HG02943 (cell line): Measurements from ENCODE around the gene TLK2.
"Not testable (repeated sequence)": the region's sequence is repeated elsewhere in the genome, so short reads cannot be mapped to it uniquely, and the experiment has no call there.

Source experiments
- ATAC-seq: cut with Tn5 transposase; IDR thresholded peaks from one replicate; pipeline ENCODE4 v1.9.1; 2021; ENCODE audit warnings: mild to moderate bottlenecking, low read depth, moderate library complexity; ENCODE audit not compliant: unreplicated experiment

The TLK2 gene

DNA sequence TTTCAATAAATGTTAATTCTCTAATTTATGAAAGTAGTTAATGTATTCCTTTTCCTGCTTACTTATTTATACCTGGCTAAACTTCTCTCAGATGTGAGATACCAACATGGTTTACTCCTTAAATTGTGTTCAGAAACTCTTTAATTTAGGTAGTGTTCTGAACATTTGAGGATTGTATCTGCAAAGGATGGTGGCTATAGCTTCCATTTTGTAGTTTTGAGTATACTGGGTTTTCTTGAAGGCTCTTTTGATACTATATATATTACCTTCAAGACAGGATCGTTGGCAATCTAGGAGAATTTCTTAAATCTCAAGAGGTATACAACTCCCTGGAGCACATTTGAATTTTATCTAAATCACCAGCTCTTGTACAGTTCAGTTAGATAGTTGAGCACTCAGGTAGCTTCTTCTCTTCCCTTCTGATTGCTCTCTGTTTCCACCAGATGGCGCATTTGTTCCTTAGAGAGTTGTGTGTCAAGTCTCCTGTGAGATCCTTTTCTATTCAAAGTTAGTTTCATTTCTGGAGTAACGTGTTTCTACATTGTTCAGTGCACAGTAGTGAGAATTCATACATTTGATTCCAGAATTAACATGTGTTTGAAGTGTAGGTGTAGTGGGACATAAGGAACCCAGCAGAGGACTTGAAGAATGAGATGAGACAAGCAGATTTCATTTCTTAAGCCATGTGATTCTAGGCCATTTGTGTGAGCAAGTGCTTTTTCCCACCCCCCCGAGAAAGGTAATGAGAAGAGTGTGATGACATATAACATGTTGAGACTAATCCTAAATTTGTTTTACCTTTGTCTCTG lies 74.4 kb downstream of the TLK2 start:
- not testable (repeated sequence) for ATAC-seq

DNA sequence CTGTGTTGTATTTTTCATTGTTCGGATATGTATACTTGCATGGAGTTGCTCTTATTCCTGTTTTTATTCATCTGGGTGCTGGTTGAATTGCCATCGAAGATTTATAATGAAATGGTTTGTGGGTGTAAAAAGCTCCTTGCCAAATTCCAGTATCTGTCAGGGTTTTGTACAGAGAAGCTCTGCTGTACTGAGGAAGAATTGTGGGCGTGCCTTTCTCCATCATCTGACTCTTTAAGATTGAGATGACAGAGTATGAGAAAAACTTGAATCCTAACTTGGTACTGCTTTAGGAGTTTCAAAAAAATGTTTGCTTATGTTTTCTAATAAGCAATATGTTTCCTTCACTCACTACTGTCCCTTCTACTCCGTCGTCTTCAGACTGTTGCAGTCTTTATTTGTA lies 78.9 kb downstream of the TLK2 start:
- not testable (repeated sequence) for ATAC-seq

DNA sequence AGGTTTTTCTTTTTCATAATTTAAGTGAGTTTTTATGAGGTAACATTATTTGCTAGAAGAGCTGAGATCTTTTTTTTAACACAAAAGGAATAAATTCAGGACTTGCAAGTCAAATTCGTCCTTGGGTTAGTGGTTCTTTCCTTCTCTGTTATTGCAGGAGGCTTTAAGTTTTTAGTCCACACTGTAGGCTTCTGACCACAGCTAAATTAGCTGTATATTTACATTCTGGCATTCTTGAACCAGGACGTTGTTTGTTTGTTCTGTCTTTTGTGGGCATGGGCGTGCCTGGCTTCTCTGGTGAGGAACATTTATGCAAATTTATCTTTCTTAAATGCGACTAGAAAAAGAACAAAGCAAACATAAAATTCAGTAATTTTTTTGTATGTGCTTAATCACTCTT lies 80.3 kb downstream of the TLK2 start:
- not testable (repeated sequence) for ATAC-seq

DNA sequence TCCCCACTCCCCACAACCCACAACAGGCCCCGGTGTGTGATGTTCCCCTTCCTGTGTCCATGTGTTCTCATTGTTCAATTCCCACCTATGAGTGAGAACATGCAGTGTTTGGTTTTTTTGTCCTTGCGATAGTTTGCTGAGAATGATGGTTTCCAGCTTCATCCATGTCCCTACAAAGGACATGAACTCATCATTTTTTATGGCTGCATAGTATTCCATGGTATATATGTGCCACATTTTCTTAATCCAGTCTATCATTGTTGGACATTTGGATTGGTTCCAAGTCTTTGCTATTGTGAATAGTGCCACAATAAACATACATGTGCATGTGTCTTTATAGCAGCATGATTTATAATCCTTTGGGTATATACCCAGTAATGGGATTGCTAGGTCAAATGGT lies 82.3 kb downstream of the TLK2 start:
- not testable (repeated sequence) for ATAC-seq

DNA sequence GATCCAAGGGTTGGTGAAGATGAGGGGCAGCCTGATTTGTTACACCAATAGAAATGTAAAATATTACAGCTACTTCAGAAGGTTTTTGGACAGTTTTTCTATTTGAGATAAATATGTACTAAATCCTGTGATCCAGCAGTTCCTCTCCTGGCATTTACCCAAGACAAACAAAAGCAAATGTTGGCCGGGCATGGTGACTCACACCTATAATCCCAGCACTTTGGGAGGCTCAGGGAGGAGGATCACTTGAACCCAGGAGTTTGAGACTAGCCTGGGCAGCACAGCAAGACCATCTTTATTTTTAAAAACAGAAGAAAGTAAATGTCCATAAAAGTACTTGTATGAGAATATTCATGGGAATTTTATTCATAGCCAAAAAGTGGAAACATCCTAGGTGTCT lies 84.0 kb downstream of the TLK2 start:
- ATAC-seq, result no peak

DNA sequence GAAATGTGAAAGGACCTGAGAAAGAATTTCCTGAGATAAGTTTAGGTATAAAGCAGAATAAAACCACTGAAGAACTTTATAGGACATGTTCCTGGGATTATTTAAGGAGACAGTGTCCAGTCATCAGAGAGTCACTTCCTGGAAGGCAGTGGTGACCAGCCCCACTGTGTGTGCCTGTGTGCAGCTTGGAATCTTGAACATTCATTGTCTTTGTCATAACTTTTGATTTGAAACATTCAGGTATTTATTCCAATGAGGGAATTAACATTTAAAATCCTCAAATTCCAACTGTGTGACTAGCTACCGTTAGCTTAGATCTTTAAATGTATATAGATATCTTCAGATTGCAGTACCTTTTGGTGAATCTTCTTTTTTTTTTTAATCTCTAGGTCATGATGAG lies 87.2 kb downstream of the TLK2 start:
- no peak for ATAC-seq

DNA sequence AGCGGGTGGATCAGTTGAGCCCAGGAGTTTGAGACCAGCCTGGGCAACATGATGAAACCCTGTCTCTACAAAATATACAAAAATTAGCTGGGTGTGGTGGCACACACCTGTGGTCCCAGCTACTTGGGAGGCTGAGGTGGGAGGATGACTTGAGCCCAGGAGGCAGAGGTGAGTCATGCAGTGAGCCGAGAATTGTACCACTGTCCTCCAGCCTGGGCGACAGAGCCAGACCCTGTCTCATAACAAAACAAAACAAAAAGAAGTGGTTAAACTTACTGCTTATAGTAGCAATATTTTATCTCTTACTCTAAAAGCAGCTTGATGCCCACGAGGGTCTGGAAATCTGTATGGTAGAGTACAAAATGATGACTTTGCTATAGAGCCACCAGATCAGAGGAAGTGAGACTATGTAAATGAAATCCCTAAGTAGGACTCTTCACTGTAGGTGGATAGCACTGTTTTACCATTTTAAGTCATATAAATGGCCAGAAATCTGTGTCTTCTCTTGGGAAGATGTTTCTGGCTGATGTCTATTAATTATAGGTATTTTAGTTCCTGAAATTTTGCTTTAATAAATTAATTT lies 88.5 kb downstream of the TLK2 start:
- ATAC-seq, result no peak

DNA sequence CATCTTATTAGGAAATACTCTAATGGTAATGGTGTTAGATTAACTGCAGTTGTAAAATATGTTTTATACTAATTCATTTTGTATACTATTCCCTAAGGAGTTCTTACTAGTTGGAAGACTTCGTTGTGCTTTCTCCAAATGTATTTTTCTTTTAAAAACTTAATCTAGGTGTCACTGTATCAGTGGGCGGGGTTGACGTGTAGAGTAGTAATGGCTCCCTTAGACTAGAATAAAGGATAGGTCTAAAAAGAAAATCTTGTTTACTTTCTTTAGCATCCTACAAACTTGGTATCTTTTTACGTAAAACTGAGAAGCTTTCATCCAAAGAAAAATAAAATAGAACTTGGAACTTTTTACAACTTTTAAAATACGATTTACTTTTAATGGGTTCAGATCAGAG lies 93.9 kb downstream of the TLK2 start:
- no peak for ATAC-seq

DNA sequence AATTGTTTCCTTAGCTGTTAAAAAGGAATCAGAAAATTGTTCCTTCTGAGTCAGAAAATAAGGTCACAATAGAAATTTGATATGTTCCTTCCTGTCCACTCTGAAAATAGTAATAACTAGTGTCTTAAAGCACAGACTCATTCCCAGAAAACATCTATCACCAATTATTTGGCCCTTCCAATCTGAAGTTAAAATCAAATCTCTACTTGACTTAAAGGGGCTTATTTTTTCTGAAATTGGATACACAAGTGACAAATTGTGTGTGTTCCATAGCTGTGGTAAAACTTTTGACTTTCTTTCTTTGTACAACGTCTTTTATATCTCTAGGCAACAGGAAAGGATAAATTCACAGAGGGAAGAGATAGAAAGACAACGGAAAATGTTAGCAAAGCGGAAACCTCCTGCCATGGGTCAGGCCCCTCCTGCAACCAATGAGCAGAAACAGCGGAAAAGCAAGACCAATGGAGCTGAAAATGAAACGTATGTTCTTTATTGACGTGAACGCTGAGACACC lies 94.3 kb downstream of the TLK2 start:
- ATAC-seq, result no peak

DNA sequence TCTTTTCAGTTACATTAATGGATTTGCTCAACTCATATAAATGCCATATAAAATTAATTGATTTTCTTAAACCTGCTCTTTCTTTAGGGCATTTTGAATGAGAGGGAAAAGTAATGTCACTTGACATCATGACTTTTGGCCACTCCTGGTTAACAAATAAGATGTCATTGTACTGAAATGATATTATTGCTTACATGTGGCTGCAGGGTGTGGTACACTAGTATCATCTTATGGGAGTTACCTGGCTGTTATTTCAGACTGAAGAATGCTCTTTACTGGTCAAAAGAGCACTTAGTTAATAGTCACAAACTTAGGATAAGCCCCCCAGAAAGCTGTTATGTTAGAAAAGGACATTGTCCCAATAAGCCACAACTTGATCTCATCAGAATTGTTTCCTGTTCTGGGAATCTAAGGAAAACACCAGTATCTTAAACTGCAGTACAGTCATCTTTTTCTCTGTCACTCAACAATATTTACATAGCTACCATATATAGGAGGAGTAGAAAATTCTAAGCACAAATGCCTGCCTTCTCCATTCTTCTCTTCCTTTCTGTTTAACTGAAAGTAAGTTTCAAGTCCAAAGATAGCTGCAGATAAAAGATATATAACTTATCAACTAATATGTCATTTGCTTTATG lies 95.0 kb downstream of the TLK2 start:
- no peak for ATAC-seq

DNA sequence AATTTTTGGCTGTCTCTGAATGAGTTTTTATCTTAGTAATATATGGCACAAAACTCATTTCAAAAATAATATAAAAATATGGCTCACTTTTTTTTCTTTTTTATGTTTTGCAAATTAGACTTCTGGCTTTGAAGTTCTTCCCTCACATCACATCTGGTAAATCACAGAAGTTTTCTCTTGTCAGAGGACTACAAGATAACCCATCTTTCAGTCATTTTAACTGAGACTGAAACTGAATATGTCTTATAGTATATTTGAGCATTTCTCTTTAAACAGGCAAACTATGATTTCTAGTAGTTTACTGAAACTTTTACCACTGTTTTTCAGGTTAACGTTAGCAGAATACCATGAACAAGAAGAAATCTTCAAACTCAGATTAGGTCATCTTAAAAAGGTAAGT lies 97.8 kb downstream of the TLK2 start:
- ATAC-seq, result no peak

DNA sequence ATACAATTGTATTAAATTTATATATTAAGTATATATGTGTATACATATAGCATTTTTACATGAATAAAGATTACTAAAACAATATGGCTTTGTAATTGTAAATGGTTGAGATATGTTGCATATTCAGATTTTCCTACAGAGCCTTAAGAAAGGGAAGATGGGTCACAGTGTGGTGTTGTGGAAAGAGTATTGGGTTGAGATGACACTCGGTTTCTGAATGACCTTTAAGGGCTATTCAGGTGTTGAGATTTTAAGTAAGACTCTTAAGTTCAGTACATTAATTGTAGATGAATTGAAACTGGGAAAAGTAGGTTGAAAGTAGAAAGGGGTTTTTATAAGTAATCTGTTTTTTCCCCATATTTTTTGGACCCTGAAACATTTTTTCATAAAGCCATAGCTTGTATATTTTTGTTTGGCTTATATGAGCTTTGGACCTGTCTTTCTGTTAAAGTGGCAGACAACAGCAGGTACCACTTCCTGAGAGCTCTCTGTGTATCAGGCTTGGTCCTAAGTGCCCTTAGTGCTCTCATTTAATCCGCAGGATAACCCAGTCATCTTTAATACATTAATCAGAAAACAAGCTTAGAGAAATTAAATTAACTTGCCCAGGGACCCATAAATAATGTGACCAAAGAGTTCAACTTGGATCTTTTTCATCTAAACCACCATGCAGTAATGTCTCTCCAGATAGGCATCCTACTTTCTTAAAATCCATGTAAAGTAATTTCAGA lies 100.3 kb downstream of the TLK2 start:
- ATAC-seq, result no peak

DNA sequence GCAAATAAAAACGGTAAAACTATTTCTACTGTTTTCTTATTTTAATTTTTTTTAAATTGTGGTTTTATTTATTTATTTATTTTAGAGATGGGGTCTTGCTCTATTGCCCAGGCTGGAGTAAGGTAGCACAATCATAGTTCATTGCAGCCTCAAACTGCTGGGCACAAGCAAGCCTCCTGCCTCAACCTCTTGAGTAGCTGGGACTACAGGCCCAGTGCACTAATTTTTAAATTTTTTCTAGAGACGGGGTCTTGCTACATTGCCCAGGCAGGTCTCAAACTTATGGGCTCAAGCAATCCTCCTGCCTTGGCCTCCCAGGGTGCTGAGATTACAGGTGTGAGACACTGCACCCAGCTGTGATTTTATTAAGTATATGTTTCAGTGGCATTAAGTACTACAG lies 102.3 kb downstream of the TLK2 start:
- no peak for ATAC-seq

DNA sequence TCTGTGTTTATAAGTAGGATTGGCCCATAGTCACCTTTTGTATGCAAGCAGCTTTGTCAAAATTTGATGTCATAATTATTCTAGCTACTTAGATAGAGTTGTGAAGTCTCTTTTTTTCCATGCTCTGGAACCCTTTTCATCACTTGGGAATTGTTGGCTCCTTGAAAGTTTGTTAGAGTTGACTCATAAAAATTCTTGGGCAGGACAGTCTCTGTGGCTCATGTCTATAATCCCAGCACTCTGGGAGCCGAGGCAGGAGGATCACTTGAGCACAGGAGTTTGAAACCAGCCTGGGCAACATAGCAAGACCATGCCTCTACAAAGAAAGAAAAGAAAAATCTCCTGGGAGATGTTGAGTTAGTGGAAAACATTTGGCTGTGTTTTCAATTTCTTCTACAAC lies 103.1 kb downstream of the TLK2 start:
- ATAC-seq, result no peak

DNA sequence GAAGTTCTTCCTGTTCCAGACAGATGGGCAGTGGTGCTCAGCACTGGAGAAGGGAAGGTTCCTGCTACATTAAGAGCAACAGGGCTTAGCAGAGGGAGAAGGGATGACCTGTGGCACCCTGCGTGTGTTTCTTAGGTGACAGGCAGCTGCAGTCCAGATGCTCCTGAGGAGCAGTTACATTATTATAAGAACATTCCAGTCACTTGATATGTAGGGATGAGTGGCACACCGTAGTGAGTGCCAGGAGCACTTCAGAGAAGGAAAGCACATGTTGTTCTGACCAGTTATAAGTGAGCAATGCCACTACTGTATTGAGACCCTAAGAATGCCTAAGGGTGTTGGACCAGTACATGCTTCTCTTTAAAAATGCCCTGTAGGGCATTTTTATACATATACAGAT lies 108.9 kb downstream of the TLK2 start:
- no peak for ATAC-seq

DNA sequence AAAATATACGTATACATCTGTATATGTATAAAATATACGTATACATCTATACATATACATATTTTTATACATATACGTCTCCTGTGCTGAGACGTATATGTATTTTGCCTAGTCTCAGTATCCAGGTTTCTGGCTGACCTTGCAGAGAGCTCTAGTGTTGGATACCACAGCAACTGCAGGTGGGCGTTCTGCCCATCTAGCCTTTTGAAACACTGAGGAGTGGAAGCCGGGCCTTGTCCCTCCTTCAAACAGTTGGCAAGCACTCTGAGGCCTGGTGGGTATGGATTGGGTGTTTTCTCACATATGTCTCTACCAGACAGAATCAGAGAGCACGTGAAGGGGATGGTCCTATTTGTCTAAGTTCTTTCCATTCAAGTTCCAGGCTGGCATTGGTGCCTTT lies 109.5 kb downstream of the TLK2 start:
- no peak for ATAC-seq

DNA sequence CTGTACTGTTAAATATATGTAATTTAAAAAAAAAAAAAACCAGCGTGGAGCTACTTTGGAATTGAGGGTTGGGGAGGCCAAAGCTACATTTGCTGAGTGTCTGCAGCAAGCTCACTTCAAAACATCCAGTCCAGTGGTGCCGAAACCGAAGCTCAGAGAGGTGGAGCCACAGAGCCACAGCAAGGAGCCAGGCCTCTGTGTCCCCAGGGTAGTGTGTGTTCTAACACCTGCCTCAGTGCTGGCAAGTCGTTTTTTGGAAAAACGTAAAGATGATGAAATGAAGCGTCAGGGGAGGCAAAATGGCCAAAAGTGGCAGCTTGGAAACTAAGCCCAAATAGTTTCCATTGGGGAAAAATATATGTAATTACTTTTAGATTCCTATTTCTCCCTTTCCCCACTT lies 112.7 kb downstream of the TLK2 start:
- no peak for ATAC-seq

DNA sequence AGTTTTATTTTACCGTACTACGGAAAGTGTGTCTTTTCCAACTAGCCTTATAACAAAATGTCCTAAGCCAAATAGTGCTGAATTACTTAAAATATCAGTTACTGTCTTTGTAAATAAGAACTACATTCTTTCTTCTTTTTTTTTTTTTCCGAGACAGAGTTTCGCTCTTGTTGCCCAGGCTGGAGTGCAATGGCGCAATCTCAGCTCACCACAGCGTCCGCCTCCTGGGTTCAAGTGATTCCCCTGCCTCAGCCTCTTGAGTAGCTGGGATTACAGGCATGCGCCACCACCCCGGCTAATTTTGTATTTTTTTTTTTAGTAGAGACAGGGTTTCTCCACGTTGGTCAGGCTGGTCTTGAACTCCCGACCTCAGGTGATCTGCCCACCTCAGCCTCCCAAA lies 113.2 kb downstream of the TLK2 start:
- not testable (repeated sequence) for ATAC-seq

DNA sequence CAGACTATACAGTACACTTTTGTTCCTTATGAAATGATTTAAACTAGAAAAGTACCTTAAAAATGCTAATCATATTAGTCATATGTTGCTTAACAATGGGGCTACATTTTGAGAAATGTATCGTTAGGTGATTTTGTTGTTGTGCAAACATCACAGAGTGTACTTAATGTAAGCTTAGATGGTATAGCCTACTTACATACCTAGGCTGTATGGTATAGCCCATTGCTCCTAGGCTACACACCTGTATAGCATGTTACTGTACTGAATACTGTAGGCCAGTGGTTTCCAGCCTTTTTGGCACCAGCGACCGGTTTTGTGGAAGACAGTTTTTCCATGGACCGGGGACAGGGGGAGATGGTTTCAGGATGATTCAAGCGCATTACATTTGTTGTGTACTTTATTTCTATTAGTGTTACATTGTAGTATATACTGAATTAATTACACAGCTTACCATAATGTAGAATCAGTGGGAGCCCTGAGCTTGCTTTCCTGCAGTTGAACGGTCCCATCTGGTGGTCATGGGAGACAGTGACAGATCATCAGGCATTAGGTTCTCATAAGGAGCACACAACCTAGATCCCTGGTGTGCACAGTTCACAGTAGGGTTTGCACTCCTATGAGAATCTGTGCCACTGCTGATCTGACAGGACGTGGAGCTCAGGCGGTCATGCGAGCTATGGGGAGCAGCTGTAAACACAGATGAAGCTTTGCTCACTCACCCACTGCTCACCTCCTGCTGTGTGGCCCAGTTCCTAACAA lies 113.9 kb downstream of the TLK2 start:
- ATAC-seq, result no peak

DNA sequence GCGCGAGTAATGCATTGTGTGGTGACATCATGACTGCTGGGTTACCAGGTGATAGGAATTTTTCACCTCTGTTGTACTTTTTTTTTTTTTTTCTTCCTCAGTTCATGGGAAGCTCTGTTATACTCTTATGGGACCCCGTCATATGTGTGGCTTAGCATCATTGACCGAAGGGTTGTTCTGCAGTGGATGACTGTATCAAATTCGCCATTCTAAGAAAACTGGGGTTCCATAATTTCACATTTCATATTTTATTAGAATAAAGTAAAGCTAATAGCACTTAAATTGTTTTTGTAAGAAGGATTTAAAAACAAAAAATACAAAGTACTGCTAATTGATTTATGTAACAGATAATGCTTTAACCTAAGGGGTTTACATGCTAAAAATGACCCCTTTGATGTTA lies 116.9 kb downstream of the TLK2 start:
- ATAC-seq, result no peak
